Pons (tissue), 1 donor: ENCODE measurements around the gene ADAD2.
"Not testable (repeated sequence)": the region's sequence is repeated elsewhere in the genome, so short reads cannot be mapped to it uniquely, and the experiment has no call there.

Experiments
- DNase-seq: peaks from one replicate; pipeline ENCODE4 v3.0.0-alpha.2; 2016; ENCODE audit warnings: low spot score

ADAD2 gene

DNA sequence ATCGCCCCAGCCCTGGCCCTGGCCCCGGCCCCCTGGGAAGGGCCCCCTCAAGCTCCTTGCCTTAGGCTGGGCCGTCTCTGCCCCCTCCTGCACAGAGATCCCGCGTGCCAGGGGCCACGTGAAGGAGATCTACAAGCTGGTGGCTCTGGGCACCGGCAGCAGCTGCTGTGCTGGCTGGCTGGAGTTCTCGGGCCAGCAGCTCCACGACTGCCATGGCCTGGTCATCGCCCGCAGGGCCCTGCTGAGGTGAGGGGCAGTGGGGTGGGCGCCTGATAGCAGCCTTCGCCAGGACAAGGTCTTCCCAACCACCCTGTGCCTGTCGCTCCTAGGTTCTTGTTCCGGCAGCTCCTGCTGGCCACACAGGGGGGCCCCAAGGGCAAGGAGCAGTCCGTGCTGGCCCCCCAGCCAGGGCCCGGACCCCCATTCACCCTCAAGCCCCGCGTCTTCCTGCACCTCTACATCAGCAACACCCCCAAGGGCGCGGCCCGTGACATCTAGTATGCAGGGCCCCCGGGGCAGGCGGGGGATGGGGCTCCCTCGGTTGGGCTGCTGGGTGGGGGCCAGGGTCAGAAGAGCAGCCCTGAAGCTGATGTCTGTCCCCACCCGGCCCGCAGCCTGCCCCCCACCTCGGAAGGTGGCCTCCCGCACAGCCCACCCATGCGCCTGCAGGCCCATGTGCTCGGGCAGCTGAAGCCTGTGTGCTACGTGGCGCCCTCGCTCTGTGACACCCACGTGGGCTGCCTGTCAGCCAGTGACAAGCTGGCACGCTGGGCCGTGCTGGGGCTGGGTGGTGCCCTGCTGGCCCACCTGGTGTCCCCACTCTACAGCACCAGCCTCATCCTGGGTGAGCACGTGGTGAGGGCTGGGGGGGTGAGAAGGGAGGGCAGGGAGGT, 4.5 kb downstream of the ADAD2 start:
- no peak for DNase-seq

DNA sequence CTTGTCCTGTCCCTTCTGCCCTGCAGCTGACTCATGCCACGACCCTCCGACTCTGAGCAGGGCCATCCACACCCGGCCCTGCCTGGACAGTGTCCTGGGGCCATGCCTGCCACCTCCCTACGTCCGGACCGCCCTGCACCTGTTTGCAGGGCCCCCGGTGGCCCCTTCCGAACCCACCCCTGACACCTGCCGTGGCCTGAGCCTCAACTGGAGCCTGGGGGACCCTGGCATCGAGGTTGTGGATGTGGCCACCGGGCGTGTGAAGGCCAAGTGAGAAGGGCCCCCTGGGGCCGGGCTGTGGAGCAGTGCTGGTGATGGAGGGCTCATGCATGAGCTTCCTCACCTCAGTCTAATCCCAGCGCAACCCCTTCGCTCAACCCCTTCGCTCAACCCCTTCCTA, 5.1 kb downstream of the ADAD2 start:
- DNase-seq, result no peak

DNA sequence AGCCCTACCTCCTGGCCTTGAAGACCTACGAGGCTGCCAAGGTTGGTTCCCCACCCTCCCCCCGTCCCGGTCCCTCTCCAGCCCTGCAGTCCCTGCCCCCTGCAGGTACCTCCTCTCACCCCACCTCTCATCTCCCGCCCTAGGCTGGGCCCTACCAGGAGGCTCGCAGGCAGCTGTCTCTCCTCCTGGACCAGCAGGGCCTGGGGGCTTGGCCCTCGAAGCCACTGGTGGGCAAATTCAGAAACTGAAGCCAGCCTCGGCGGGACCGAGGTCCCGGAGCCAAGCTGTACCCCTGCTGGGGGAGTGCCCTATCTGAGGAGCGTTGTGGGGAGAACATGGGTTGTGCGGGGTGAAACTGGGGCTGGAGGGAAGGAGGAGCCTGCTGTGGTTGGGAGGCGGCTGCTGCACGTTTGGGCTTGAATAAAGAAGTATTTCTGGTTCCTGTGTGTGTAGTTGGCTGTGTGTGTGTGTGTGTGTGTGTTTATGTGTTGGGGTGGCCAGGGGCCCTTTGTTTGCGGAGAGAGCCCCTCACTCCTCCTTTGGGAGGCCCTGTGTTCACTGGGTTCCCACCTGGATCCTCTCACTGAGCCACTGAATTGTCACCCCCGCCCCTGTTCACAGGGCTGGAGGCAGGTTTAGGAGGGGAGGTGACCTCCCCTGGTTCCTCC, 5.9 kb downstream of the ADAD2 start:
- DNase-seq, result no peak

DNA sequence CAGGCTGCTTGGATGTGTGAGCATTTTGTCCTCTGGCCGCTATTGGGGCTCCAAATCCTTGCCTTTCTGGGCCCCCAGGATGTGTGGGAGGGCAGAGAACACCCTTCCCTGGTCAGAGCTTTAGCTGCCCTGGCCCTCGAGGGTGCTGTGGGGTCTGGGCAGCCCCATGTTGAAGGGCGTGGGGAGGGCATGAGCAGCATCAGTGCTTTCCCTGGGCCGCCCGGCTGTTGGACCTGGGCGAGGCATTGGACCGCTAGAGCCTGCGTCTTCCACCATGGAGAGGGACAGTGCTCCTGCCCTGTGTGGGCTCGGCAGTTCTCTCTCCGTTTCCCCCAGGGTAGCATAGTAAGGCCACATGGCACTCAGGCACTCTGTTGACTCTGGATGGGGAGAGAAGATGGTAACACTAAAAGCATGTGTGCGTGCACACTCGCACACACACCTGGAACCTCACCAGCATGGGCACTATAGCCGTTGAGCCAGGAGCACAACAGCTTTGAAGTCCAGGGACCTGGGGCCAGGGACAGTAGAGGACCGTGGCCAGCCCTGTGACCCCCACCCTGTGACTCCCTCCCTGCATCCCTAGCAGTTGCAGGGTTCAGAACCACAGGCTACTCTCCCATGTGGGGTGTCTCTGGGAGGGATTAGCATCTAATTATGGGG, 6.6 kb downstream of the ADAD2 start:
- no peak for DNase-seq

DNA sequence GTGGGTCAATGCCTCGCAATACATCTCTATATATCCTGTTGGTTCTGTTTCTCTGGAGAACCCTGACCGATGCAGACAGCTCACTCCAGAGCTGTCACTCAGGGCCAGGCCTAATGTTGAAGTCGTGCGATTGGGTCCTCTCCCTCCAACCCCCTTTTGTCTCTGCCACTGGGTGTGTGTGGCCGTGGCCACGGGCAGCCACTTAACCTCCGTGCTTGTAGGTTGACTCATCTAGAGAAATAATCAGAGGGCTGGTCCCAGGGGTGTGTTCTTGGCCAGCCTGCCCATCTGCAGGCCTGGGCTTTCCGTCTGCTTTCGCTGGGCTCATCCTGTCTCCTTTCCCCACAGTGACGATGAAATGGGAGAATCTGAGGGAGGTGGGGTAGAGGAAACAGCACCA, 7.4 kb downstream of the ADAD2 start:
- no peak for DNase-seq

DNA sequence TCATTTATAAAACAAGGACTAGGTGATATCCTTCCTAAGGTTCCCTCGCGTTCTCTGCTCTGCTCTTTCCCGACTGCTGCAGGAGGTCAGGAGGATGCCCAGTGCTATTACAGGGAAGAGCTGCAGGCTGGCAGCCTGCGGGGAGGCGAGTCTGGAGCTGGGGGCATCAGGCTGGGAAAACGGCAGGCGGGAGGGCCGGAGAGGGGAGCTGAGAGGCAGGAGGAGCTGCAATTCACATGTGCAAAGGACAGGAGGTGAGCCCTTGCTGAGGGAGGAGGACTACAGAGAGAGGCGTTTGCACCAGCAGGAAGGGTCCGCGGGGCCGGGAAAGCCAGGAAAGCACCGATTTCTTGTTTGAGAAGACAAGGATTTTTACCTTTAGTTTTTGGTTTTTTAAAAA, 8.1 kb downstream of the ADAD2 start:
- no peak for DNase-seq

DNA sequence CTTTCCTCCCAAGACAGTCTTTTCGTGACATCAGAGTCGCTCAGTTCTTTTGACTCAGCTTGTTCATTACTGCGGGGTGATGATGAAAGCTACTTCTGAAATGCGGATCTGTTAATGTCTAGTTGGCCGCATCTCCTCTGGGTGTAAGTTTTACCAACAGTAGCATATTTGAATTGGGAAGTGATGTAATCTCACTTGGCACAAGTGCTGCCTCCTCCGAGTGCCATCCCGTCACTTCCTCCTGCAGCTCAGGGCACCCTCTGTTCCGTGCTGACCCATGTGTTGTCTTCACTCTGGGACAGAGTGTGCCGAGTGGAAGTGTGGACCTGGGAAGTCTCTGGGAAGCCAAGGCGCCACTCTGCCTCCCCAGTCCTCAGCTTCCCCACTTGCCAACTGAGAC, 8.9 kb downstream of the ADAD2 start:
- DNase-seq, result peak; percentile 56

DNA sequence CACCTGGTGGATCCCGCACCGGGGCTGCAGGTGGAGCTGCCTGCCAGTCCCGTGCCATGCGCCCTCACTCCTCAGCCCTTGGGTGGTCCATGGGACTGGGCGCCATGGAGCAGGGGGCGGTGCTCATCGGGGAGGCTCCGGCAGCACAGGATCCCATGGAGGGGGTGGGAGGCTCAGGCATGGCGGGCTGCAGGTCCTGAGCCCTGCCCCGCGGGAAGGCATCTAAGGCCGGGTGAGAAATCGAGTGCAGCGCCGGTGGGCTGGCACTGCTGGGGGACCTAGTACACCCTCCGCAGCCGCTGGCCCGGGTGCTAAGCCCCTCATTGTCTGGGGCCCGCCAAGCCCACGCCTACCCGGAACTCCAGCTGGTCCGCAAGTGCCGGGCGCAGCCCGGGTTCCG, 13.6 kb downstream of the ADAD2 start:
- not testable (repeated sequence) for DNase-seq

DNA sequence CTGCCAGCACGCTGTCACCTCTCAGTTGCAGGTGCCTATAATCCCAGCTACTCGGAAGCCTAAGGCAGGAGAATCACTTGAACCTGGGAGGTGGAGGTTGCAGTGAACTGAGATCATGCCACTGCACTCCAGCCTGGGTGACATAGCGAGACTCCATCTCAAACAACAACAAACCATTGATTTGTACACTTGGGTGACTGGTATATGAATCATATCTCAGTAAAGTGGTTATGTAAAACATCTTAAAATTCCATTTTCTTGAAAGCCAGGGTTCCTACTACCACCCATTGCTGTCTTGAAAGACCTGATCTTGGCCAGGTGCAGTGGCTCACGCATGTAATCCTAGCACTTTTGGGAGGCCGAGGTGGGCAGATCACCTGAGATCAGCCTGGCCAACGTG, 14.2 kb downstream of the ADAD2 start:
- DNase-seq, result not testable (repeated sequence)

DNA sequence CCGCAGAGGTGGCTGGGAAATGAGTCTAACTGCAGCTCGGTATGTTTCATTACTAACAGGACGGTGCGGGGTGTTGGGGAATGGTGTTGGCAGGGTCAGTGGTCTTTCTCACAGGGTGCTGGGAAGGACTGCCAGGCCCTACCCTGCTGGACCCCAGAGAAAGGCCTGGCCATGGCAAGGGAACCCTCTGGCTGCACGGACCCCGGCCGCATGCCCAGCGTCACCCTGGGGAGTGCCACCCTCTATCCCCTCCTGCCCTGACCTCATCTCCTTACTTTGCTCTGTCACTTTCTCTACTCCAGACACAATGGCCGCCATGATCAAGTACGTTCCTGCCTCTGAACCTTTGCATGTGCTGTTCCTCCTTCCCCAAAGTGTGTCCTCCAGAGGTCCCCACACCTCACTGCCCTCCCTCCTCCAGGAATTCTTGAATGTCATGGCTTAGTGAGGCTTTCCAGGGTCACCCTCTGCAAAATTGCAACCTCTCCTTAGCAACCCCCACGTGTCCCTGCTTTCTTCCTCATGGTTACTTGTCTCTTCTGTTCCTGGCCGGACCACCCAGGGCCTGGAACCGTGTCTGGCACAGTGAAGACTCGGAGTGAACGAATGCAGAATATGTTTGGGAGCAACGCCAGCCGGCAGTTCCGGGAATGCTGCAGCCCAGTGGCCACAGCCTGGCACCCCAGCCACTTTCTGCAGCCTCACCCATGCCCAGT, 15.2 kb downstream of the ADAD2 start:
- no peak for DNase-seq

DNA sequence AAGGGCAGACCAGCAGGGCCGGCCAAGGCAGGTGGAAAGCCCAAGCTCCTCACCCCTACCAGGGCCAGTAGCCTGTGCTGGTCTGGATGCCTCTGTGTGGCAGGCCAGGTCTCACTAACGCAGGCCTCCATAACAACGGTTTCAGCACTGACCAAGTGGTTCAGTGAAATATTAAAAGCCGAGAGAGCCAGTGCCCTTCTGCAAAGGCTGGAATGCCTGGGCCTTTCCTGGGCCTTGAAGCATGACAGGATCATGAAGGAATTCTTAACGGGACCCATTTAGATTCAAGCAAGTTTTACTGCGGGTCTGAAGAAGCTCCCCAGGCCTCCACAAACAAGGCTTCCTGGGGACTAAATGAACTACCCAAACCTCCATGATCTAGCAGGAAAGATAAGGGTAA, 16.3 kb downstream of the ADAD2 start:
- DNase-seq, result no peak

DNA sequence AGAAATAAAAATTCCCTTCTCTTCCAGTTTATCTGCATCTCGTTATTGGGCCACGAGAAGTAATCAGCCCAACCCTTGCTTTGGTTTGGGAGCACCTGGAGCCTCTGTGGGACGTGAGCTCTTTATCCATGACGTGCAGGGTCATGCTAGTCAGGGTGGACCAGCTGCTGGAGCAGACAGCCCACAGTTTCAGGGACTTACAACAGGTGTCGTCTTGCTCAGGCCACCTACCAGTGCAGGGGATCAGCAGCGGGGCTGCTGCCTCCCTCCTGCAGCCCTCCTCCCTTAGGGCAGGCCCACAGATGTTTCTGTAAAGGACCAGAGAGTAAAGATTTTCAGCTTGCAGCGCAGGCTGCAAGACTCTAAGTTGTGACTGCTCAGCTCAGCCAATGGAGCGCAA, 16.9 kb downstream of the ADAD2 start:
- no peak for DNase-seq

DNA sequence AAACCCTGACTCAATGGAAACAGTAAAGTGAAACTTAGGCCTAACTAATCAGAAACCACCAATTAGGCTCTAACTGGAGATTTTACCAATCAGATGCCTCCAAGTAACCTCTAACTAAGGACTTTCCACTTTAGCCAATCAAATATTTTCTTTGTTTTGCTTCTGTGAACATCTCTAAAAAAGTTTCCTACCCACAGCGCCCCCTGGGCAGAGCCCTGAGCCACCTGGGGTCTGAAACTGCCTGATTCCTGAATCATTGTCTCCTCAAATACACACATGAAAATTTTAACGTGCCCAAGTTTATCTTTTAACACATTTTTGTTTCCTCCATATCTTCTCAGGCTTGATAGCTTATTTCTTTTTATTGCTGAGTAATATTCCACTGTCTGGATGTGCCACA, 19.0 kb downstream of the ADAD2 start:
- no peak for DNase-seq

DNA sequence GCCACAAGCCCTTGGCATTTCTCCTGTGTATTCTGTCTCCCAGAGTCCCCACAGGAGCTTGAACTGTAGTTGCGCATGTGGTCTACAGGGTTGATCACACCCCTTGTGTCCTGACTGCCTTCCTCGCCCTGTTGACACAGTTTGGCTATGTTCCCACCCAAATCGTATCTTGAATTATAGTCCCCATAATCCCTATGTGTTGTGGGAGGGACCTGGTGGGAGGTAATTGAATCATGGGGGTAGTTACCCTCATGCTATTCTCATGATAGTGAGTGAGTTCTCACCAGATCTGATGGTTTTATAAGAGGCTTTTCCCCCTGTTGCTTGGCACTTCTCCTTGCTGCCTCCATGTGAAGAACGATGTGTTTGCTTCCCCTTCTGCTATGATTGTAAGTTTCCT, 21.2 kb downstream of the ADAD2 start:
- no peak for DNase-seq

DNA sequence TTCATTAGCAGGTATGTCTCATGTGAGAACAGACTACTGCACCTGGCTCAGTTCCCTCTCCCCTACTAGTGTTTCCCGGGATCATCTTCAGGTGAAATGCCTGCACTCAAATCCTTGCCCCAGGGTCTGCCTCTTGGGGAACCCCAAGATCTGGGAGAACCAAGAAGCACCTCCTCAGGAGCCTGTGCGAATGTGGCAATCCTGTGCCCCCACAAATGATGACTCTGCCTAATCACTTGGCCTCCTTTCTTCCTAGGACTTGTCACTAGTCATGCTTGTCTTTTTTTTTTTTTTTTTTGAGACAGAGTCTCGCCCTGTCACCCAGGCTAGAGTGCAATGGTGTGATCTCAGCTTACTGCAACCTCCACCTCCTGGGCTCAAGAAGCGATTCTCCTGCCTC, 21.7 kb downstream of the ADAD2 start:
- DNase-seq, result no peak

DNA sequence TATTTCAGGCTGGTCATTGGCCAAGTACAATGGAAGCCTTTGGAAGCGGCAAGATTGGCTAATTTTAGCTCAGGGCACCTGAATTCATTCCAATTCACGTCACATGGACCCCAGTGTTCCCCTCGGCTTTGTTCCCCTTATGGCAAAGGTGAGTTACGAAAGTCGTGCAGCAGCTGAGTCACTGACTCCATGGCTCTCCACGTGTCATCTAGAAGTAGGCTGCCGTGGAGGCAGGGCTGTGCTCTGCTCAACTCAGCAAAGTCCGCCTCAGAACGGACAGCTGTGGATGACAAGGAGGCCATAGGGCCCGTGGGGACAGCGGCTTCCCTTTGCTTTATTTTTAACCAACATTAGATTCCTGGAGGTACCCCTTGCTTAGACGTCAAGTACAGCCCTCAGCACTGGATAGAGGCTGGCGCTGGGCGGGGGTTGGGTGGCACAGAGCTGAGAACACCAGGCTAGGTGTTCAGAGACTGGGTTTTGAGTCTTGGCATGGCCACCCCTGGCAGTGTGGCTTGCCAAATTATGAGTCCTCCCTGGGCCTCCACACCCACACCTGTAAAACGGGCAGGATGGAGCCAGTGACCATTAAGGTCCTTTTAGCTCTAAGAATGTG, 23.6 kb downstream of the ADAD2 start:
- no peak for DNase-seq

DNA sequence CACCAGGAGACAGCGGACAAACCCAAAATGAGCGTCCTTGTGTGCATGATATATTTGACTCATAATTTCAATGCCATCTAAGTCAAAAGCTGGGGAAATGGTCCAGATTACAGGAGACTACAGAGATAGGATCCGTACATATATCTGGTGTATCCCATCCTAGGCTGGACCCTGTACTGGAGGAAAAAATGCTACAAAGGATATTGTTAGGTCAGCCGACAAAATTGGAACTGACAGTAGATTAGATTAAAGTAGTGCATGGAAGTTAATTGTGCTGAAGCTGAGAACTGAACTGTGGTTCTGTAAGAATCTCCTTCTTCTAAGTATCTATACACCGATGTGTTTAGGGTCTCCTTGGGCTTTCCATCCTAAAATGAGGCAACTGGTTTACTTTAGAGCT, 24.6 kb downstream of the ADAD2 start:
- DNase-seq, result no peak

DNA sequence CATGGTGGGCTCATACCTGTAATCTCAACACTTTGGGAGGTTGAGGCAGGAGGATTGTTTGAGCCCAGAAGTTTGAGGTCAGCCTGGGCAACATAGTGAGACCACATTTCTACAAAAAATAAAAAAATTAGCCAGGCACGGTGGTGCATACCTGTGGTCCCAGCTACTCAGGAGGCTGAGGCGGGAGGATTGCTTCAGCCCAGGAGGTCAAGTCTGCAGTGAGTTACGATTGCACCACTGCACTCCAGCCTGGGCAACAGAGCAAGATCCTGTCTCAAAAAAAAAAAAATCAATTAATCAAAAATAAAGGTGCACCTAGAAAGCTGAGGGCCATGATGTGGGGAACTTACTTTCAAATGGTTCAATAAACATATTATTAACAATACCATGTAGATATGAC, 25.2 kb downstream of the ADAD2 start:
- not testable (repeated sequence) for DNase-seq

DNA sequence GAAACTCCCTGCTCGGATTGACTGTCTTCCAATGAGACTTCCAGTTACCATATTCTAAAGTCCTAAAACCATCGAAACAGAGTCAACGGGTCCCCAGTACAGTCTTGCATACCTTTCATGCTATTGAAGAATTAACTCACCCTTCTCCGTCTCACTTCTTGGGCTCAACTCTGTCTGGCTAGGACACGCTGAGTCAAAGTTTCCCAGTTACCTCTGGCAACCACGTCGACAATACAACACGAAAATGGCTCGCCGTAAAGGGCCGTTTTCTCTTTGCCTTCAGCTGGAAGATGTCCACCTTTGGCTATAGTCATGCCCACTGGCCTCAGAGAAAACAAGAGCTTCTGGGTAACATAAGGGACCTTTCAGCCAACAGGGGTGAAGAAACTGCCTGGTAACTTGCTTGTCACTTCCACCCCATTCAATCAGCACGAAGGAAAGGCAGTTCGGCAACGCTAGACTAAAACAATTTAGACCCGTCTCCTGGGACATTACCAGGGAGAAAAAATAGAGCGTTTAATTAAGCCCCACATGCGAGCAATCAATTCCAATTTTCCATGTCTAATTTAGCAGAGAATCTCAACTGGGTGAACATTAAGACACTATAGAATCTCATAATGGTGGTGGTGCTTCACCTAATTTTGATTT, 27.3 kb downstream of the ADAD2 start:
- DNase-seq, result no peak

DNA sequence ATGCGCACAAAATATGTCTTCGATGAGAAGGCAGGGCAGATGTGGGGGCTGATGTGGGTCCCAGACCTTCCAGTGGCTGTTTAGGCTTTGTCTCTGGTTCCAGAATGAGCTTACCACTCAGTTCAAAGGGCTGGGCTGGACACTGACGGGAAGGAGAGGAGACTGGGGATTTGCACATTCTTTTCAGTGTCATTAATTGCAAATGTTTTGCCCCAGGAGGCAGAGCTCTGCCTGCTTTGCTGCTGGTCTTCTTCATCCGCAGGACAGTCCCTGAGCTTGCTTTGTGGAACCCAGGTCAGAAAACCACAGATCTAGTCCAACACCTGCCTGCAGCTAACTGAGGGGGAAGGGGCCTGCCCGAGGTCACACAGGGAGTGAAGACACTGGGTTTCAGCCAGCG, 28.0 kb downstream of the ADAD2 start:
- DNase-seq, result no peak

DNA sequence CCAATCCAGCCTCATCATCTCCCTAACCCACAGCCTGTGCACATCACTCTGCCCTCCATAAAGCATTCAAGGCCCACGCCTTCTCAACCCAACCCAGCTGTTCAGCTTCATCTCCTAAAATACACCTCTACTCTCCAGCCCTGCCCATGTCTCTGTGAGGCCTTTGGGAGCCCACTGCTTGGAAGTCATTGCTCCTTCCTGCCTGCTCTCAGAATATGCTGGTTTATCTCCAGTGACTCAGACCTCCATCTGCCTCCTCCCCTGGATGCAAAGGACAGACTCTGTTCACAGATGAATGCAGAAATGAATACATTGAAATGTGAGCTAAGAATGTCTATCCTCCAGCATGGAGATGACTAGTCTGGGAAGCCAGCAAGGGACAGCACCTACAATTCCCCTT, 29.9 kb downstream of the ADAD2 start:
- DNase-seq, result no peak

DNA sequence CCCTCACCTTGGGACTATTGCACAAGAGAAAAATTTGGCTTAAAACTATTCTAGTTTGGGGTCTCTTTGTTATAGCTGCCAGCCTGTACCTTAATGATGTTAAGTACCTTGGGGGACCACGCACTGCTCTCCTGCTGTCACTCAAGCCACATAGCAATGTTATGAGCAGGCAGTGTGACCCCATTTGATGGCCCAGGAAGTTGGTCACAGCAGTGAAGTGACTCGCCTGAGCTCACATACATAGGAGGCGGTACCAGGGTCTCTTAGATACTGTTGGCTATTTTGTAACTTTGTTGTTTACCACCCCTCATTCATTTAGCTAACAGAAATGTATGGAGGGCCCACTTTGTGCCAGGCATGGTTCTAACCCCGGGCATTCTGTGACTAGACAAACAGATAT, 32.5 kb downstream of the ADAD2 start:
- no peak for DNase-seq
